DMS114 treated with DMSO at 0.1 percent for 48 hours (cell line): Measurements from ENCODE around the gene SGTA.

Experiments used
- DNase-seq: peaks from one replicate; lab custom pipeline; 2025; ENCODE audit not compliant: unreplicated experiment; lab: John Stamatoyannopoulos, UW

The SGTA gene

DNA sequence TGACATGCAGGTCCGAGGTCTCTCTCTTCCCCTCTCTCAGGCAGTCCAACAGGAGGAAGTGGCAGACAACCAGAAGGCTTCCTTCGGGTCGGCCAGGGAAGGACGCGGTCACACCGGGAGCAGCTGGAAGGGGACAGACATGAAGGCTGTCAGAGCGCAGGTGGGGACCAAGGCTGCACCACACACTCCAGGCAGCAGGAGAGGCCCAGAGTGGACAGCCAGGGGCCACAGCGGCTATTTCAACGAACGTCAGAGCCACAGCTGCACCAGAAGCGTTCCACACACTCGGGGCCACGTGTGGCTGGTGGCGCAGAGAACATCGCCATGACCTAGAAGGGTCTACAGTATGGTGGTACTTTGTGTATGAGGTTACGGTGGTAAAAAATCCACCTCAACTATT, 27.3 kb downstream of the SGTA start:
- no peak for DNase-seq

DNA sequence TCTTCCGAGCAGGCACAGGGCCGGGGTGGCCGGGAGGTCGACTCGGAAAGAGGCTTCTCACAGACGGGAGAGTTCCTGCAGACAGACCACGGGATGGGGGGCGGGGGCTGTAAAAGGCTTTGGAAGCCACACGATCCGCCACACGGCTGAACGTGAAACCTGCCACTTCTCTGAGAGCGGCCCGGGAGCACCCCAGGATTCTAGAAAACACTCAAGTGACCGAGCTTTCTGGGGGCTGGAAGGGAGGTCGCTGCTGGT, 27.7 kb downstream of the SGTA start:
- DNase-seq: no peak

DNA sequence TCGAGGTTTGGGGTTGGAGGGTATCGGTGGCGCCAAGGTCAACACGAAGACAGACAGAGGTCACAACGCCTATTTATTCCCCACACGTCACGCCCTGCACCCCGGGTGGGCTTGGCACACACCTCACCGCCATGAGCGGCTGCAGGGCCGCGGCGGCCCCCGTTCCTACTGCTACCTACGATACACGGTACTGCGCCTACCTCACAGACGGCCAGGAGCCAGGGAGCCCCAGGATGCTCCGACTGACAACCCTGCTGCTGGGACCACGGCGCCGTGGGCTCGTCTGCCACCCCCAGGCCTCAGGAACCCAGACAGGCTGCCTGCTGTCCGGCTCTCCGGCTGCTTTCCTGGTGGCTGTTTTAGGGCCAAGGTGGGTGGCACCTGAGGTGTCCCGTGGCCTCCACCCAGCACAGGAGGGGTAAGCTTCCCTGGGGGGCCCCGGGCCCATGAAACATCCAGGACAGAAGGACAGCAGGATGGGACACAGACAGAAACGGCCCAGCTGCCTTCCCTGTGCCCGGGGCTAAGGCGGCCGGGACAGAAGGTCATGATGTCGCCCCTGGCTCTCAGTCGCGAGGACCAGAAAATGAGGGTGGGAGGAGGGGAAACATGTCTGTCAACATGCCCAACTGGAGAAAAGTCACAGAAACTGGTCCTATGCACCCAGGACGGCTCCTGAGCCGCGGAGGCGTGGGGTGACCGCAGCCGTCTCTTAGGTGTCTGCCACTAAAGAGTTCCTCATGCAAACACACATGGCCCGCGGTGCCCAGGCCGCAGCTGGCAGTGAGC, 28.2 kb downstream of the SGTA start:
- DNase-seq: no peak

DNA sequence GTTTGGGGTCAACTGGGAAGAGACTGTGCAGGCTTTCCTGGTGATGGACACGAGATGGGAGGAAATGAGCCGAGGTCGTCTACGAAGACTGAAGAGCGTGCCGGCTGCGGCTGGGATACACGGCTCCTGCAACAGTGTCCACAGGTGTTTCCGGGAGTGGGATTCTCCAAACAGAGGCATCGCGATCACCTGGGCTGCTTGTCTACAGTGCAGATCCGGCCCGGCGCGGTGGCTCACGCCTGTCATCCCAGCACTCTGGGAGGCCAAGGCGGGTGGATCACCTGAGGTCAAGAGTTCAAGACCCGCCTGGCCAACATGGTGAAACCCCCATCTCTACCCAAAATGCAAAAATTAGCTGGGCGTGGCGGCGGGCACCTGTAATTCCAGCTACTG, 31.6 kb downstream of the SGTA start:
- no peak for DNase-seq

DNA sequence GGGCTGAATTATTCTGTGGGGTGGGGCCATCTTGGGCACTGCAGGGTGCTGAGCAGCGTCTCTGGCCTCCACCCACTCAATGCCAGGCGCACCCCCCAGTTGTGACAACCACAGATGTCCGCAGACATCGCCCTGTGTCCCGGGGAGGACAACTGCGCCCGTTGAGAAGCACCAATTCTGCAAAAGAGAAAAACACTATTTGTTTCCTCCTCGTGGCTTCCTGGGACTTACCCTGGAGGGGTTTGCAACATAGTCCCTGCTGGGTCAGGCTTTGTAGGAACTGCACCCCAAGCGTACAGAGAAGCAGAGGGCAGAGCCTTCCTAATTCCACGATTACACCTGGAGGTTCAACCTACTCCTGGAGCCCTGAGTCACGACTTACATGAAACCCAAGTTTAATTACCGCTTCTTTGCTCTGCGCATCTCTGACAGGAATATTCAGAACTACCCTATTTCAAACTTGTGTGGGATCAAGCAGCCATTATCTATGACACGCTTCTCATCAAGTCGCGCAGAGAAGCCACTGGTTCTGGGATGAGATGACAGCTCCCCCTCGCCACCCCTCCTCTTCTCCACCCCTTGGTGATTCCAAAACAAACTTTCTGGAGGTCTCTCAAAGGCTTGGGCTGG, 32.1 kb downstream of the SGTA start:
- no peak for DNase-seq

DNA sequence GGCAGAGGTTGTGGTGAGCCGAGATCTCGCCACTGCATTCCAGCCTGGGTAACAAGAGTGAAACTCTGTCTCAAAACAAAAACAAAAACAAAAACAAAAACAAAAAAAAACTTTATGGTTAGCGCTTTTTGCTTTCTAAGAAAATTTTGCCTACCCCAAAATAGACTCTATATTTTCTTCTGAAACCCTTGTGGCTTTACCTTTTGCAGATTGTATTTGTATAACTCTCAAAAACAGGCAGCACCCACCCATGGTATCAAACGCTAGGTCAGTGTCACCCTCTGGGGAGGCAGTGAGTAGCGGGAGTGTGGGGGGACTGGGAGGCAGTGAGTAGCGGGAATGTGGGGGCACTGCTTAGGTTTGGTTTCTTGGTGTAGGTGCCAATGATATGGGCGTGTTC, 35.7 kb downstream of the SGTA start:
- no peak for DNase-seq

DNA sequence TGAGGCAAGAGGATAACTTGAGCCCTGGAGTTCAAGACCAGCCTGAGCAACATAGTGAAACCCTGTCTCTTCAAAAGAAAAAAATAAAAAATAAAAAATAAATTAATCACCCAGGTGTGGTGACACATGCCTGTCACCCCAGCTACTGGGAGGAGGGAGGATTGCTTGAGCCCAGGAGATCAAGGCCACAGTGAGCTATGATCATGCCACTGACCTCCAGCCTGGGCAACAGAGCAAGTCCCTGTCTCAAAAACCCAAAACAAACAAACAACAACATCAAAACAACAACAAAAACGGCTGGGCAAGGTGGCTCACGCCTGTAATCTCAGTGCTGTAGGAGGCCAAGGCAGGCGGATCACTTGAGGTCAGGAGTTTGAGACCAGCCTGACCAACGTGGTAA, 39.0 kb downstream of the SGTA start:
- DNase-seq: no peak

DNA sequence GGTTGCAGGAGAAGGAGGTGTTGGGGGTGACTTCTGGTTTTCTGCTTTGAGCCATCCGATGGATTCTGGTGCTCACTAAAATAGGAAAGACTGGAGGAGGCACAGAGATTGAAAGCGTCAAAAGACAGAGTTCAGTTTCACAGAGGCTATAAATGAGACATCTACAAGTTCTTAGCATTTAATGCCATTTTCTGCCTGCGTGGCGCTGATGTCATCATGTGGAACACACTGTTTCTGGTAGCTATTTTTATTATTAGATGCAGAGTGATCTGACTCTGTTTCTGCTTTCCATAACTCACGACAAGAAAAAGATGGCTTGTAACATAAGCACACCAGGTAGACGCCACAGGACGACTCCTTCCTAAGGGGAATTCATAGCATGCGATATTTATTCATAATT, 40.0 kb downstream of the SGTA start:
- no peak for DNase-seq

DNA sequence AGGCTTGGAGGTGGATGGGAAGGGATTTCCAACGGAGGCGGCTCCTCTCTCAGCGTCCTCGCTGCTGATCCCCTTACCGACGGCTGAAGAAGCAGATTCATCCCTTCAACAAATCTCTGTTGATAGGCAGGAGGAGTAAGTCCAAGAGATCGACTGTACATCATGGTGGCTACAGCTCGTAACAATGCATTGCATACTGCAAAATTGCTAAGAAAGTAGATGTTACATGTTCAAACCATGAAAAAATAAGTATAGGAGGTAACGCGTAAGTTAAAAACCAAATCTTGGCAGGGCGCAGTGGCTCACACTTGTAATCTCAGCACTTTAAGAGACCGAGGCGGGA, 42.8 kb downstream of the SGTA start:
- DNase-seq: no peak

DNA sequence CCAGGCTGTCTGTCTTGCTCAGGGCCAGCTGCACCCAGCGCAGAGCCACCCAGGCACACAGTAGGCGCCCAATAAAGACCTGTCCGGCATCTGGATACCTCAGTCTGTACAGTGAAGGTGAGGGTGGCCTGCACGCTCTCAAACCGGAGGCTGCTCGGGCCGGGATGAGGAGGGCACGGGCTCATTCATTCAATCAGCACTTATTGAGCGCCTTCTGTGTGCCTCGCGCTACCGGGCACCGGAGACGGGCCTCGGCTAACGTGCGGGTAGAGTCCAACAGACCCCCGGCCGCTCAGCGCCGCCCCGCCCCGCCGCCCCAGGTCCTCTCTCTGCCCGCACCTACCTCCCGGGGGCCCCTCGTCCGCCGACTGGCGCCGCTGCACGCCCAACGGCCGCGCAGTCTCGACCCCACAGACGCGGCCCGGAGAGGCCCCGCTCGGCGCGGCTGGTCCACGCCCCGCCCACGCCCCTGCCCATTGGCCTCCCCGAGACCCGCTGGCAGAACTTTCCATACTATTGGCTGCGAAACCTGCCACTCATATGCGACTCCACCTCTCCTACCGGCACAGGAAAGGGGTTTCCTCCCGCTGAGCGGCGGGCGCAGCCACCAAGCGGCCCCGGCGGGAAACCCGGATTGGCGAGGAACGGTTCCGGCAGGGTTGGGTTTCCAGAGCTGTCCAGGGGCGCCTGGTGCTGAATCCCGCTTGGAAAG, 43.3 kb downstream of the SGTA start, which contains the start of gene SLC39A3:
Gene SLC39A3, minus strand, starts transcription at position 416 of the 712 bp plus-strand sequence. CDS start 2,760 bp downstream, outside the sequence.
- peak; percentile 81 for DNase-seq

DNA sequence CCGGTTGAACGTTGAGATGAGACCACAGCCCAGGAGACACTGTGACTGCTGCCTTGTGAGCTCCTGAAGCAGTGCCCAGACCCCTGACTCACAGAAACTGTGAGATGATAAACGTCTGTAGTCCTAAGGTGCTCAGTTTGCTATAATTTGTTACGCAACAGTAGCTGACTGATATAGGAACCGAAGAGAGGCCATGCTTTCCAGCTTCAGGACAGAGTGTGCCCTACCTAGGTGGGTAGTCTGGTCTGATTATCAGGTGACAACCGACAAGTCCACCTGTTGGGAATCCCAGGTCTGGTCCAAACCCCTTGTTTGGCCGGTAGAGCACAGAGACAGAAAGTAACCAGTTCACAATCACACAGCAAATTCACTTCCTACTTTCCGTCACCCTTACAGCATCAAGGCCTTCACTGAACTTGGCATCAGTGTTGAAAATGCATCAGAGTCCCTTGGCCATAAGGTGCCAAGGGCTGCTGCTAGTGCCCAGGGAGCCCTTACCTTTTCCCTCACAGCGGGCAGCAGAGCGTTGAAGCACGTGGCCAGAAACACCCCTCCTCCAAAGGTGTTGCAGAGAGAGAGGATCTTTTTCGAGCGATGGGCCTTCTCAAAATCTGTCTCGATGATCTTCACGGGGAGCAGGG, 46.4 kb downstream of the SGTA start:
- DNase-seq: no peak

DNA sequence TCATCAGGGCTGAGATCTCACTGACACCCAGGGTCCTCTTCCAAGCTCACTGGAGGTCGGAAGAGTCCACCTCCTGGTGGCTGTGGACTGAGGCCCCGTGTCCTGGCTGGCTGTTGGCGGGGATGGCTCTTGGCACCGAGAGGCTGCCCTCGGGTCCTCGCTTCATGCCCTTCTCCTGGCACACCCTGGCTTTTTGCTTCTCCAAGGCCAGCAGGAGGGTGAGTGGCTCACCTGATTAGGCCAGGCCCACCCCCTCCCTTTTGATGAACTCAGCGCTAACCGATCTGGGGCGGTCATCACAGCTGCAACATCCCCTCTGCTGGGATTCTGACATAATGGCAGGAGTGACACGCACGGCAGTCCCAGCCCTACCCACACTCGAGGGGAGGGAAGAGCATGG, 47.7 kb downstream of the SGTA start:
- no peak for DNase-seq

DNA sequence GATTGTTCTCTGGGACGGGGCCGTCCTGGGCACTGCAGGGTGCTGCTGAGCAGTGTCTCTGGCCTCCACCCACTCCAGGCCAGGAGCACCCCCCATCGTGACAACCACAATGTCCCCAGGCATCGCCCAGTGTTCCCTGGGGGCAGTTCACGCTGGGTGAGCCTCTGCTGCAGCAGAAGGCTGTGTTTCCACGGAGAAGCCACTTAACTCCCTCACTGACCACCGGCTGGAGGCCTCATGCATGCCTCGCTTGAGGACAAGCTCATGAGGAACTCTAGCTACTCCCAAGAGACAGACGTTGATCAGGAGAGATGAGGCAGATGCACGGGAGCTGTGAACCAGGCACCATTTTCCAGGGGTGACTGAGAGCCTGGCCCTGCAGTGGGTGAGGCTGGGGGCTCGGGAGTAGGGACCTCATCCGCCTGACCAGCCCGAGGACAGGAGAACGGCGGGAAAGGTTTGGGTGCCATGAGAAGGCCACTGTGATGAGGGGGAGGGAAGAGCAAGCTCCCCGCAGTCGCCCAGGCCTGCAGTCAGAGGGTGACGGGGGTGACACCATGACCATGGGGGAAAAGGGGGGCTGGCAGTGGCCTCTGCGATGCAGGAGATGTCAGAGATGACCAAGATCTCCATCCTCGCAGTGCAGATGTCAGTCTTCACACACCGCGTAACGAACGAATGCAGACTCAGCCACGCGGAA, 48.3 kb downstream of the SGTA start:
- DNase-seq: no peak

DNA sequence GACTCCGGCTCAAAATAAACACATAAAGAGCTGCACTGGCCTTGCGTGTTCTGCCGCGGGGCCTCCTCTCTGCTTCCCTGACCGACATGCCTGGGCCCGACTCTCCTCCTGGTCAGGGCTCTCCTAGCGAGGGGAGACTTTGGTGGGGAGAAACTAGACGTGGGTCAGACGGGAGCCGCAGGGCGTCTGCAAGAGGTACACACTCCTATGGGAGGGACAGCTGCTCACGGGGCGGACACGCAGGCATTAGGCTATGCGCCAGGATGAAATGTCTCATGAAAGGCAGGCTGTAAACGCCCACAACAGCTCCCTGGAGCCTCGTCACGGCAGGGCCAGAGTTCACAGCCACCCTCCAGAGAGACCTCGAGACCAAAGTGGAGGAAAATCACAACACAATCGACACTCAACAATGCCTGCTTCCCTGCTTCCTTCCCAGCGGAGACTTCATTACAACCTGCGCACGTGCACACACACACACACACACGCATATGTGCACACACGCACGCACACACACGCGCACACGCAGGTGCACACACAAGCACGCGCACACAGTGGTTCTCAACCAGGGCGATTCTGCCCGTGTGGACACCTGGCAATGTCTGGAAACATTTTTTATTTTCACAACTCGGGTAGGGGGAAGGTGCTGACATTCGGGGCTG, 49.0 kb downstream of the SGTA start:
- DNase-seq: no peak

DNA sequence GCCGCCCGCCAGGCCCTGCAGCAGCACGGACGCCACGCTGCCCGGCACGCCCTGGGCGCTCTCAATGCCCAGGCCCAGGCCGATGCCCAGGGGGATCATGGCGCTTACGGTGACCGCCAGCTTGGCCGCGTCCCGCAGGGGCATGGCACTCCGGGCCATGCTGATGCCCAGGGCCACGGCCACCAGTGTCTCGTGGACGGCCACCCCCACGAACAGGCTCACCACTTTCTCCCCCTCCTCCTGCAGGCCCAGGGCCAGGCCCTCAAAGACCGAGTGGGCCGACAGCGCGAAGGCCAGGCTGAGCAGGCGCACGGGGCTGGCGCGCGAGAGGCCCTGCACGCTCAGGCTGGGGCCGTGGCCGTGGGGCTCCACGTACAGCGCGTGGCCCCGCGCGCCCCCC, 50.2 kb downstream of the SGTA start:
- no peak for DNase-seq

DNA sequence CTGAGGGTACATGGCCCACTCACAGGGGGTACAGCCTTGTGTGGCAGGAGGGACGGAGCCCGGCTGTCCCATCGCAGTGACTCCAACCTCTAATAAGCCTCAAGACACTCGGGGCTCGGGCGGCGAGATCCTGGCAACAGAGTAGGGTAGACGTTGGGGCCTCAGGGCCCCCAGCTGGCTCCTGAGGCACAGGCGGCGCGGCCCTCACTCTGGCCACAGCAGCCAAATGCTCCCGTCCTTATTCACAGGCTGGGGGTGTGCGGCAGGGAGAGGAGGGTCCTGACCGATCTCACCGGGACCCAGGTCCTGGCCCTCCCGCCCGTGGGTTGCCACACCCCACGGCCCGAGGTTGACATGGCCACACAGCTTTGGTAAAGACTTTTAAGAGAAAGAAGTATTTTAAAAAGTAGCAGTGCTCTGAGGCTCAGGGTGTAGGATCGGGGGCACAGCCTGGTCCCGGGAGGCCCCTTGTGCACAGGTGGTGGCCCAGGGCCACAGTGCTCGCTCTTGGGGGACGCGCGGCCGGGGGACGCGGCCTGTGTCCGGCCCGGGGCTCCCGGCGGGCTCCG, 50.8 kb downstream of the SGTA start:
- DNase-seq: no peak

DNA sequence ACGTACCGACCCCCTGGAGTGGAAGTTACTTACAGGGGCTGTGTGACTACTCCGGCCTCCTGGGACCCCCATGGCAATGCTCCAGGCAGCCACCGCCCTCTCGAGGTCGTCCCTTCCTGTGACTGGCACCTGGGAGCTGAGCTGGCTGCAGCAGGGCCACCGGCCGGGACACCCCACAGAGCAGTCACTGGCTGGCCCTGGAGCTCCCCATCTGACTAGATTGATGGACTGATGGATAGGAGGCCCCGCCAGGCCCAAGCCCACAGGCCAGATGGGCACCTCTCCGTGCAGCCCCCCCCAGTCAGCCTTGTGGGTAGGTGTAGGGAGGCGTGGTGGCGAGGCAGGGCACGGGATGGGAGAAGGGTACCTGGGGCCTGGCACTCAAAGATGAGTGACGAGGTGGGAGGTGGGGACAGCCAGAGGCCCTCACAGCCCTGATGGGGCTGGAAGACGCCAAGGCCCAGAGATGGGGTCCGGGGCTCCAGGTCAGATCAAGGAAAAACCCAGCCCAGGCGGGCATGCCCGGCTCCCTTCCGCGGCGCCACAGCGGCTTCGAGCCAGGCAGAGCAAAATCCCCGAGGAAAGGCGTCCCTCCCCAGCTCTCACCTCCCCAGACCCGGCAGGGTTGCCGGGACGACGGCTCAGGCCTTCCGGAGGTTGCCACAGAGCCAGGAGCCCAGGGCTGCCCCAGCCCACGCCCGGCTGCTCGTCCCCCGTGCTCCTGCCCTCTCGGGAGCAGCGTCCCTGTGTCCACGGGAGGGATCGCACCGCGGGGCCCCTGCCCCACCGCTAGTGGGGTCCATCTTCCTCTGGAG, 51.7 kb downstream of the SGTA start:
- DNase-seq: no peak

DNA sequence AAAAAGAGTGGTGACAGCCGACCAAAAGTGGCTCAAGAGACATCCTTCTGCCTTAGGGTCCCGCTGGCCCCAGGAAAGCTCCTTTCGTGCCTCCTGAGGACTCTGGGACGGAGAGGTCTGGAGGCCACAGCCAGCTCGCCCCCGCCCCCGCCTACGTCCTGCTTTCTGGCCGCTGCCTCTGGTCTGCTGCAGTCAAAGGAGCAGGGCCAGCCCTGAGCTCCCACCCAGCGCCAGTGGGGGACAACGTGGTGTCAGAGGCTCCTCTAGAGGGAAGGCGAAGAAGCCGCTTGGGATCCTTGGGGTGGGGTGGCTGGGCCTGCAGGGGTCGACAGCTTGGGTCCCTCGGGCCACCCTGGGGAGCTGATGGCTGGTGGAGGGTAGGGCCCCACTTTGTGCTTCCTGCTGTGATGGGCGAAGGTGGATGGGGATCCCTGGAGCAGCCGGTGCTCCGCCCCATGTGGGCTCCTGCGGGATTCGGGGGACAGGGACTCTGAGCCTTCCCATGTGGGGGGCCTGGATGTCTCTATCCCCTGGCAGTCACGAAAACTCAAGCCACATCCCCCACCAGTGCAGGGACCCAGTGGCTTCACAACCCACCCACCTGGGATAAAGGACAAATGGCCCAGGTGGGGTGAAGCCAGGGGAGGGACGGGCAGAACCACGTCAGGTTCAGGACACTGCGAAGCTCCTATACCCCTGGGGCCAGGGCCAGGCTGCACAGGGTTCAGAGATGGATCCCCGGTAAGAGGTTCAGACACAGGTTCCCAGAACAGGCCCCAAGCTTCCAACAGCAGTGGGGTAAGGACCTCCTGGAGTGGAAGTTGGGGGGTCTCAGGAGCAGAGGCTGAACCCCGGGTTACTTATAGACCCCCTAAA, 52.9 kb downstream of the SGTA start:
- no peak for DNase-seq
